Astrocyte of the hippocampus (primary cell): Measurements from ENCODE around the gene GATA5.

Experiments used
- DNase-seq: peaks from one replicate; pipeline ENCODE4 v3.0.0; 2011; ENCODE audit warnings: low read depth, low spot score

Gene GATA5

GRCh38 chr20:62475772-62476055, at the start of gene GATA5:
Gene GATA5, minus strand, starts transcription at chr20:62475995. Its CDS starts 474 bp downstream, at chr20:62475521.
- DNase-seq = no peak

GRCh38 chr20:62525014-62525413, 49.2 kb upstream of the GATA5 start:
- no peak for DNase-seq

- no peak for DNase-seq
Observed at GRCh38 chr20:62524505-62524911, 48.7 kb upstream of the GATA5 start.

- no peak for DNase-seq
Observed at GRCh38 chr20:62523473-62524203, 47.8 kb upstream of the GATA5 start.

GRCh38 chr20:62522748-62523396, 47.1 kb upstream of the GATA5 start:
- no peak for DNase-seq

GRCh38 chr20:62519826-62520225, 44.0 kb upstream of the GATA5 start:
- no peak for DNase-seq

GRCh38 chr20:62518911-62519310, 43.1 kb upstream of the GATA5 start:
- no peak for DNase-seq

GRCh38 chr20:62517901-62518610, 42.3 kb upstream of the GATA5 start:
- no peak for DNase-seq

GRCh38 chr20:62517168-62517567, 41.4 kb upstream of the GATA5 start:
- no peak for DNase-seq

GRCh38 chr20:62516338-62516737, 40.5 kb upstream of the GATA5 start:
- DNase-seq = no peak

GRCh38 chr20:62515826-62516225, 40.0 kb upstream of the GATA5 start:
- no peak for DNase-seq

- DNase-seq = no peak
Observed at GRCh38 chr20:62515280-62515679, 39.5 kb upstream of the GATA5 start.

GRCh38 chr20:62513991-62514390, 38.2 kb upstream of the GATA5 start:
- DNase-seq = no peak

GRCh38 chr20:62511915-62512610, 36.3 kb upstream of the GATA5 start:
- DNase-seq = no peak

GRCh38 chr20:62511300-62511914, 35.6 kb upstream of the GATA5 start:
- DNase-seq = no peak

- no peak for DNase-seq
Observed at GRCh38 chr20:62508641-62509051, 32.9 kb upstream of the GATA5 start.

- DNase-seq = no peak
Observed at GRCh38 chr20:62507991-62508640, 32.3 kb upstream of the GATA5 start.

GRCh38 chr20:62507323-62507722, 31.5 kb upstream of the GATA5 start:
- no peak for DNase-seq

- DNase-seq = no peak
Observed at GRCh38 chr20:62506791-62507190, 31.0 kb upstream of the GATA5 start.

- DNase-seq = no peak
Observed at GRCh38 chr20:62506087-62506486, 30.3 kb upstream of the GATA5 start.

GRCh38 chr20:62505337-62506045, 29.7 kb upstream of the GATA5 start:
- no peak for DNase-seq
